Esophagus muscularis mucosa (tissue), 3 donors: ENCODE data around the gene PCDHGC4.

ENCODE experiments used
- POLR2AphosphoS5 ChIP-seq, 2 donors: sonication (generic); formaldehyde crosslinking; IDR thresholded peaks; one replicate each; pipeline ENCODE4 v1.6.1; 2017; ENCODE audit warnings: antibody characterized with exemption in 2 of 2
- TF ChIP-seq, protein P1 (sequence below), 3 experiments: fragments of 200-600 bp in 2 of 3; fragments of 450-650 bp in 1 of 3; sonication (generic) in 2 of 3; IDR thresholded peaks; one replicate each; pipeline ENCODE4 v1.5.1; 2017 to 2019; ENCODE audit warnings: antibody characterized with exemption in 3 of 3, mild to moderate bottlenecking in 2 of 3, moderate library complexity in 1 of 3

DNA sequence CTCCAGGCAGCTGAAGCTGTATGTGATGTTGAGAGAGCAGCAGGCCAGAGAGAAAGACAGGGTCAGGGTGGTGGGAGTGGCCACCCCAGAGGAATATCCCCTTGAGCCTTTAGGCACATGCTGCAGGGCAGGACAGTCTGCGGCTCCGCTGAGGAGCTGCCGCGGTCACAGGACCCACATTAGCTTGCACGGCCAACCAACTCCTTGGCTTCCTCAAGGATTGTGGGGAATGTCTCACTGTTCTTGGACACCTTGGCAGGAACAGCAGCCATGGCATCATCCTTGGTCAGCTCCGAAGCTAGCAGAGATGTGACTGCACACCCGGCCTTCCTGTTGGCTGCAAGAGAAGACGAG is 31.8 kb downstream of the PCDHGC4 start:
- TF ChIP-seq, protein P1, sequence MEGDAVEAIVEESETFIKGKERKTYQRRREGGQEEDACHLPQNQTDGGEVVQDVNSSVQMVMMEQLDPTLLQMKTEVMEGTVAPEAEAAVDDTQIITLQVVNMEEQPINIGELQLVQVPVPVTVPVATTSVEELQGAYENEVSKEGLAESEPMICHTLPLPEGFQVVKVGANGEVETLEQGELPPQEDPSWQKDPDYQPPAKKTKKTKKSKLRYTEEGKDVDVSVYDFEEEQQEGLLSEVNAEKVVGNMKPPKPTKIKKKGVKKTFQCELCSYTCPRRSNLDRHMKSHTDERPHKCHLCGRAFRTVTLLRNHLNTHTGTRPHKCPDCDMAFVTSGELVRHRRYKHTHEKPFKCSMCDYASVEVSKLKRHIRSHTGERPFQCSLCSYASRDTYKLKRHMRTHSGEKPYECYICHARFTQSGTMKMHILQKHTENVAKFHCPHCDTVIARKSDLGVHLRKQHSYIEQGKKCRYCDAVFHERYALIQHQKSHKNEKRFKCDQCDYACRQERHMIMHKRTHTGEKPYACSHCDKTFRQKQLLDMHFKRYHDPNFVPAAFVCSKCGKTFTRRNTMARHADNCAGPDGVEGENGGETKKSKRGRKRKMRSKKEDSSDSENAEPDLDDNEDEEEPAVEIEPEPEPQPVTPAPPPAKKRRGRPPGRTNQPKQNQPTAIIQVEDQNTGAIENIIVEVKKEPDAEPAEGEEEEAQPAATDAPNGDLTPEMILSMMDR (IDR thresholded peaks at IDR 0.05): no peak
- no peak for TF ChIP-seq POLR2AphosphoS5 (IDR thresholded peaks at IDR 0.05)
